Epidermal melanocyte (primary cell): ENCODE results near the gene CARD19.

Experiments
- DNase-seq: peaks from one replicate; pipeline ENCODE4 v3.0.0; 2011; ENCODE audit warnings: low spot score; ENCODE audit not compliant: insufficient read length

Gene CARD19

GRCh38 chr9:93061791-93062763 is 33.9 kb upstream of the CARD19 start:
- no peak for DNase-seq

- DNase-seq, result no peak
These were observed 31.5 kb upstream of the CARD19 start for GRCh38 chr9:93064392-93065134.

DNA sequence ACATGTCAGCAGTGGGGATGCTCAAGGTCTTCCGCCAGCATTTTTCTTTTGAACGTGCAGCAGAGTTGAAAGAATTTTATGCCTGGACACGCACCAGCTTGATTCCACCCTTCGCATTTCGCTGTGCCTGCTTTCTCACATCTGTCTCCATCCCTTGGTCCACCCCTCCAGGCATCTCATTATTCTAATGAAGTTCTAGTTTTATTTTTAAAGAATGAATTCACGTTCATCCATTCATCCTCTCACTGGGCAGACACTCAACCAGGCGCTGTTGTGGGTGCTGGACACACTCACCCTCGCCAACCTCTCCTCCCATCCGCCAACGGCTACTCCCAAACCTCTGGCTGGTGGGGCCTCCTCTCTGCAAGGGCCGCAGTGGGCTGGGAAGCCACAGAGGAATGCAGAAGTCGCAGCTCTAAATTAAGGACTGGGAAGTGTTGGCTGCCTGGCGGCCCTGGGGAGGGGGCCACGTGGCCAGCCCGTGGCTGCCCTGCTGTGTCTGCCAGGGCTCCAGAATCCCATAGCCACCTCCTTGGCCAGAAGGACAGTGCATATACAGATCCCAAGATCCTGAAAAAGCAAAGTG is 30.8 kb upstream of the CARD19 start:
- DNase-seq, result no peak

DNA sequence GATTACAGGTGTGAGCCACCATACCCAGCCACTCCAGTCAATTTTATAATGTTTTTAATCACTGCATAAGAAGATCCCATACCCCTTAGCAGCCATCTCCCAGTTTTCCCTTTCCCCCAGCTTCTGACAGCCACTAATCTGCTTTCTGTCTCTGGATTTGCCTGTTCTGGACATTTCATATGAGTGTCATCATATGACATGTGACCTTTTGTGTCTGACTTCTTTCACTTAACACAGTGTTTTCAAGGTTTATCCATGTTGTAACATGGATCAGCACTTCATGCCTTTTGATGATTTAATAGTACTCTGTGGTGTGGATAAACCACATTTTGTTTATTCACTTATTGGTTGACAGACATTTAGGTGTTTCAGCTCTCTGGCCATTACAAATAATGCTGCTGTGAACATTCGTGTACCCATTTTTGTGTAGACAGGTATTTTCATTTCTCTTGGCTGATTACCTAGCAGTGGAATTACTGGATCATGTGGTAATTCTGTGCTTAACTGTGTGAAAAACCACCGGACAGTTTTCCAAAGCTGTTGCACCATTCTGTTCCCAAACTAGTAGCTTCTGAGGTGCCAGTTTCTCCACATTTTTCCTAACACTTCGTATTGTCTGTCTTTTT is 28.9 kb upstream of the CARD19 start:
- DNase-seq, result no peak

- DNase-seq, result no peak
These were observed 27.1 kb upstream of the CARD19 start for GRCh38 chr9:93068956-93069355.

- DNase-seq, result no peak
These were observed 24.6 kb upstream of the CARD19 start for GRCh38 chr9:93071464-93071863.

- DNase-seq, result no peak
These were observed 23.6 kb upstream of the CARD19 start for GRCh38 chr9:93072383-93072795.

GRCh38 chr9:93076101-93076791 is 19.8 kb upstream of the CARD19 start:
- DNase-seq, result no peak

GRCh38 chr9:93076792-93077128 is 19.3 kb upstream of the CARD19 start:
- DNase-seq, result no peak

DNA sequence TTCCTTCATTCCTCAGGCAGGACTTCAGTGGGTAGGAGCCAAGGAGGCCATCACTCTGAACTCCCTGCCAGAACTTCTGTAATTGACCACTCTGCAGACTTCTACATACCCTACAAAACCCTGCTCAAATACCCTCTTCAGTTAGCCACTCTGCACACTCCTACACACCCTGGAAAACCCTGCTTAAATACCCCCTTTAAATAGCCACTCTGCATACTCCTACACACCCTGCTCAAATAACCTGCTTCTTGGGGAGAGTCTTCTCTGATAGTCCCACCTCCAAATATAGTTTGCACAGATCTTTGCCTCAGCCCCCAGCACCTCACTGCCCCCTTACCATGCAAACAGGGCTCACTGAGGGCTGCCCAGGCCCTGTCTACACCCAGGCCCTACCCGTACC is 18.6 kb upstream of the CARD19 start:
- no peak for DNase-seq

DNA sequence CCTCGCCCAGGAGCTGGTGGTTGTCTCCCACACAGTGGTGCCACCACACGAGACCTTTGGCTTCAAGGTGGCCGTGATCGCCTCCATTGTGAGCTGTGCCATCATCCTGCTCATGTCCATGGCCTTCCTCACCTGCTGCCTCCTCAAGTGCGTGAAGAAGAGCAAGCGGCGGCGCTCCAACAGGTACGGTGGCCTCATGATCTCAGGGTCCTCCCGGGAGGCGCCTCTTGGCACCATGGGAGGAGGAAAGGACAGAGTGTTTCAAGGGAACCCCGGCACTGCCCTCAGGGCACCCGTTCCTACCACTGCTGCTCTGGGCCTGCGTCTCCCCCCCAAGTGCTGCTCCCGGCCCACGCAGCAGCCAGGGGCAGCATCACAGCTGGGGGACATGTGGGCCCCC is 18.2 kb upstream of the CARD19 start:
- DNase-seq, result no peak

GRCh38 chr9:93079371-93079770 is 16.6 kb upstream of the CARD19 start:
- DNase-seq, result no peak

GRCh38 chr9:93080406-93080805 is 15.6 kb upstream of the CARD19 start:
- DNase-seq, result no peak

GRCh38 chr9:93081081-93081529 is 14.9 kb upstream of the CARD19 start:
- no peak for DNase-seq

DNA sequence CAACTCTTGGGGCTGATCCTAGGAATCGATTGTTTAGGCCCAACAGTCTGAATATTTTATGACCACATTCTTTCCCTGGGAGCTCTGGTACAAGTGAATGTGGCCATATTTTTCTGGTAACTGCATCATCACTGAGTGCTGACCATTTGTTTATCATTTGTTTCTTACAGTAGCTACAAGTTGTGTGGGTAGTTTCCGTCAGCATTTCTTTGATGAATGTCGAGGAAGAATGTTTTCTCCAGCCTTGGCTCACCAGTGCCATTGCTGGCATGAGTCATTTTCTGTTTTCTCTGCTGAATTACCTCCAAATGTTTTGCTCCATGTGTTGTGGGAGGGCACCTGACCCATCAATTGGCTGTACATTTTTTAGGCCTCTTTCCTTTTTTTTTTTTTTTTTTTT is 14.1 kb upstream of the CARD19 start:
- DNase-seq, result no peak

DNA sequence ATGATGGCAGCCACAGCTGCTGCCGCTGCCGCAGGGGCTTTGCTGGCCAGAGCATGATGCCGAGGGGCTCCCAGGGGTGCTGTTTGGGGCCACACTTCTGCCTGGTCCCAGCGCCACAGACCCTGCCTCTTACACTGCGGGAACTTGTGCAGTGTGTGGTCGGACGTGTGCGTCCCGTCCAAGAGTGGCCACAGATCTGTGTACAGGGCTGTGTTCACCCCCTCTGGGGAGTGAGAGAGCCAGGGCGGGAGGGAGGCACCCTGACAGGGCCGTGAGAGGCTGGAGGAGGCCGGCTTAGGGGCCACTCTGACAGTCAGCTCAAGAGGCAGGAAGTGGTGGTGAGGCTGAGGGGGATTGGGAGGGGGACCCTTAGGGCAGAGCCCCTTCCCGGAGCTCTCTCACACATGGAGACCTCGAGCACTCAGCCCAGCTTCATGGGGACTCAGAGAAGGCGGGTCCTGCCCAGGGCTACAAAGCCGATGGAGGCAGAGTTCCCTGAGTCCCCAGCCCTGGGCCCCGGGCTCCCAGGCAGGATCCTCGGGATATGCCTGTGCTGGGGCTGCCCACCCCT is 13.1 kb upstream of the CARD19 start:
- no peak for DNase-seq

- no peak for DNase-seq
These were observed 12.2 kb upstream of the CARD19 start for GRCh38 chr9:93083592-93084470.

GRCh38 chr9:93084471-93084881 is 11.5 kb upstream of the CARD19 start:
- no peak for DNase-seq

DNA sequence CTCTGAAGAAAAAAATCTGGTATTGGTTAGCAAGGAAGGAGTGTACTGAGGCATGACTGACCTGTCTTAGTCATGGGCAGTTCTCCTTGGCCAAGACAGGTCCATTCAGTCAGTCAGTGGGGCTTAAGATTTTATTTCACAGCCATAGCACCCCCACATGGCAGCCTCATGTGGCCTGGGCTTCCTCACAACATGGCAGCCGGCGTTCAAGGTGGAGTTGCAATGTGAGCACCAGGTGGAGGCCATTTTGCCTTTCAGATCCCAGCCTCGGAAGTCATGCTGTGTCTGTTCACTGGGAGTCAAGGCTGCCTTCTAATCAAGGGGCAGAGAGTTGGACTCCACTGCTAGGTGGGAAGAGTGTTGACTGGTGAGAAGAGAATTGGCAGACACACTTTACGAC is 10.3 kb upstream of the CARD19 start:
- no peak for DNase-seq
